ENCODE results near the gene ADNP. TPM values are rescaled to one million over a fixed set of nuclear protein-coding genes. Genes with fewer than 3 reads are reported as not detected.

Gene ADNP
- total and polyA plus RNA-seq, 10 of the 15 experiments (the other 5 are each of a cell fraction or from before 2014, with no cell fraction given): 23.0 to 74.4 (median 34.9) TPM

GRCh38 chr20:50957798-50958614 is 26.8 kb upstream of the ADNP start, which contains the start of gene DPM1 (continued):
- TF ChIP-seq BCLAF1 (IDR thresholded peaks at IDR 0.05): no peak
- no peak for TF ChIP-seq ZBTB11 (CRISPR knock-in tag; IDR thresholded peaks at IDR 0.05)
- no peak for TF ChIP-seq CHD2 (IDR thresholded peaks at IDR 0.05; ENCODE audit: borderline replicate concordance, low read depth, low read length)
- no peak for TF ChIP-seq SRF (IDR thresholded peaks at IDR 0.05; ENCODE audit: low read depth in 2 of 2, low read length in 2 of 2)
- peak; percentile 77; the same call in 1 of the 2 replicates for TF ChIP-seq TCF12 (IDR thresholded peaks at IDR 0.05; ENCODE audit: low read depth, low read length)
- no peak; the same call in 1 of the 2 replicates for TF ChIP-seq PKNOX1 (IDR thresholded peaks at IDR 0.05)
- 0 out of 2 replicates have a peak, but pooled peaks have one; percentile 88 for TF ChIP-seq ZNF207 (IDR thresholded peaks at IDR 0.05; ENCODE audit: borderline replicate concordance)
- TF ChIP-seq IRF4 (IDR thresholded peaks at IDR 0.05; ENCODE audit: low read depth, low read length): 0 out of 2 replicates have a peak, but pooled peaks have one; percentile 29
- peak; percentile 34; the same call in 1 of the 2 replicates for TF ChIP-seq SPI1 (IDR thresholded peaks at IDR 0.05; ENCODE audit: borderline replicate concordance, insufficient read depth, low read depth, low read length)
- TF ChIP-seq RELA (IDR thresholded peaks at IDR 0.05; ENCODE audit: borderline replicate concordance, partially characterized antibody): peak; percentile 60
- TF ChIP-seq ZBTB4 (CRISPR knock-in tag; IDR thresholded peaks at IDR 0.05): no peak
- TF ChIP-seq YY1 (IDR thresholded peaks at IDR 0.05; ENCODE audit: low read depth, low read length): peak; percentile 94
- TF ChIP-seq E4F1 (IDR thresholded peaks at IDR 0.05; ENCODE audit: borderline replicate concordance, partially characterized antibody): no peak
- TF ChIP-seq RAD21 (IDR thresholded peaks at IDR 0.05; ENCODE audit: insufficient read depth, low read depth, low read length): no peak

Measured in GM12878 (cell line).